Stimulated activated naive CD8-positive, alpha-beta T cell treated with anti-CD3 and anti-CD28 coated beads, Interleukin-15, Interleukin-2, amounts not matched to agents 100 ng/mL and 50 ng/mL, for 24 hours (primary cell): ENCODE data around the gene PGF.

Experiments
- H3K27ac Mint-ChIP-seq: one replicate; pipeline ENCODE4 v1.8.0; 2021; ENCODE audit warnings: mild to moderate bottlenecking, mixed read lengths
- H3K27me3 Mint-ChIP-seq: one replicate; pipeline ENCODE4 v1.8.0; 2021; ENCODE audit warnings: mixed read lengths
- H3K36me3 Mint-ChIP-seq: one replicate; pipeline ENCODE4 v1.8.0; 2021; ENCODE audit warnings: low read depth, mixed read lengths
- H3K4me1 Mint-ChIP-seq: one replicate; pipeline ENCODE4 v1.8.0; 2021; ENCODE audit warnings: low read depth, mixed read lengths
- H3K4me3 Mint-ChIP-seq: one replicate; pipeline ENCODE4 v1.8.0; 2021; ENCODE audit warnings: mild to moderate bottlenecking, mixed read lengths
- H3K9me3 Mint-ChIP-seq: one replicate; pipeline ENCODE4 v1.8.0; 2021; ENCODE audit warnings: mixed read lengths

PGF gene

GRCh38 chr14:74954232-74954946, 1.0 kb downstream of the PGF start:
- Mint-ChIP-seq H3K36me3 (no peaks in the 10 kb centered on the region), H3K4me3 (no peak overlapping the region), H3K27ac (no peak overlapping the region), H3K4me1 (no peaks in the 10 kb centered on the region), H3K27me3 (peaks cover 4% of the 10 kb centered on the region), H3K9me3 (no peaks in the 10 kb centered on the region)

GRCh38 chr14:74953686-74954085, 1.7 kb downstream of the PGF start:
- Mint-ChIP-seq H3K27me3 (peaks cover 4% of the 10 kb centered on the region), H3K27ac (no peak overlapping the region), H3K4me1 (no peaks in the 10 kb centered on the region), H3K4me3 (no peak overlapping the region), H3K36me3 (no peaks in the 10 kb centered on the region), H3K9me3 (no peaks in the 10 kb centered on the region)

- Mint-ChIP-seq H3K27ac (no peak overlapping the region), H3K9me3 (no peaks in the 10 kb centered on the region), H3K4me3 (no peak overlapping the region), H3K4me1 (no peaks in the 10 kb centered on the region), H3K27me3 (peaks cover 4% of the 10 kb centered on the region), H3K36me3 (no peaks in the 10 kb centered on the region)
Measured at GRCh38 chr14:74952697-74953484, 2.5 kb downstream of the PGF start.

- H3K36me3 Mint-ChIP-seq, result no peaks in the 10 kb centered on the region
Measured at GRCh38 chr14:74952180-74952665, 3.2 kb downstream of the PGF start.

GRCh38 chr14:74951443-74952179, 3.8 kb downstream of the PGF start:
- Mint-ChIP-seq H3K36me3 (no peaks in the 10 kb centered on the region), H3K4me1 (peaks cover 2% of the 10 kb centered on the region), H3K4me3 (no peak overlapping the region), H3K27ac (no peak overlapping the region), H3K9me3 (no peaks in the 10 kb centered on the region), H3K27me3 (peaks cover 4% of the 10 kb centered on the region)

More at GRCh38 chr14:74952180-74952665, 3.2 kb downstream of the PGF start:
- peaks cover 4% of the 10 kb centered on the region for H3K27me3 Mint-ChIP-seq
- H3K27ac Mint-ChIP-seq, result no peak overlapping the region
- no peaks in the 10 kb centered on the region for H3K4me1 Mint-ChIP-seq
- no peaks in the 10 kb centered on the region for H3K9me3 Mint-ChIP-seq
- H3K4me3 Mint-ChIP-seq, result no peak overlapping the region

- peaks cover 7% of the 10 kb centered on the region for H3K4me1 Mint-ChIP-seq
- H3K36me3 Mint-ChIP-seq, result no peaks in the 10 kb centered on the region
- no peak overlapping the region for H3K27ac Mint-ChIP-seq
- no peak overlapping the region for H3K4me3 Mint-ChIP-seq
- no peaks in the 10 kb centered on the region for H3K27me3 Mint-ChIP-seq
- no peaks in the 10 kb centered on the region for H3K9me3 Mint-ChIP-seq
Measured at GRCh38 chr14:74950795-74951442, 4.5 kb downstream of the PGF start.

GRCh38 chr14:74949859-74950573, 5.4 kb downstream of the PGF start:
- H3K27me3 Mint-ChIP-seq, result no peaks in the 10 kb centered on the region
- H3K36me3 Mint-ChIP-seq, result no peaks in the 10 kb centered on the region
- no peak overlapping the region for H3K27ac Mint-ChIP-seq
- no peaks in the 10 kb centered on the region for H3K9me3 Mint-ChIP-seq
- H3K4me3 Mint-ChIP-seq, result no peak overlapping the region
- H3K4me1 Mint-ChIP-seq, result peaks cover 7% of the 10 kb centered on the region

- Mint-ChIP-seq H3K4me1 (peaks cover 7% of the 10 kb centered on the region), H3K27me3 (no peaks in the 10 kb centered on the region), H3K9me3 (no peaks in the 10 kb centered on the region), H3K4me3 (no peak overlapping the region), H3K27ac (no peak overlapping the region), H3K36me3 (no peaks in the 10 kb centered on the region)
Measured at GRCh38 chr14:74949191-74949601, 6.2 kb downstream of the PGF start.

GRCh38 chr14:74948228-74949175, 6.9 kb downstream of the PGF start:
- Mint-ChIP-seq H3K4me1 (peaks cover 7% of the 10 kb centered on the region), H3K4me3 (no peak overlapping the region), H3K9me3 (no peaks in the 10 kb centered on the region), H3K36me3 (no peaks in the 10 kb centered on the region), H3K27ac (no peak overlapping the region), H3K27me3 (no peaks in the 10 kb centered on the region)

- H3K9me3 Mint-ChIP-seq, result no peaks in the 10 kb centered on the region
- no peak overlapping the region for H3K4me3 Mint-ChIP-seq
- H3K27ac Mint-ChIP-seq, result no peak overlapping the region
- H3K27me3 Mint-ChIP-seq, result no peaks in the 10 kb centered on the region
- H3K36me3 Mint-ChIP-seq, result no peaks in the 10 kb centered on the region
- H3K4me1 Mint-ChIP-seq, result peaks cover 15% of the 10 kb centered on the region
Measured at GRCh38 chr14:74947353-74948227, 7.8 kb downstream of the PGF start.

- no peaks in the 10 kb centered on the region for H3K9me3 Mint-ChIP-seq
- H3K4me1 Mint-ChIP-seq, result peaks cover 23% of the 10 kb centered on the region
- H3K27me3 Mint-ChIP-seq, result no peaks in the 10 kb centered on the region
- H3K4me3 Mint-ChIP-seq, result no peak overlapping the region
- no peaks in the 10 kb centered on the region for H3K36me3 Mint-ChIP-seq
- H3K27ac Mint-ChIP-seq, result no peak overlapping the region
Measured at GRCh38 chr14:74946659-74947281, 8.6 kb downstream of the PGF start.

- Mint-ChIP-seq H3K36me3 (no peaks in the 10 kb centered on the region), H3K9me3 (no peaks in the 10 kb centered on the region), H3K4me1 (peaks cover 30% of the 10 kb centered on the region), H3K27me3 (no peaks in the 10 kb centered on the region), H3K4me3 (no peak overlapping the region), H3K27ac (no peak overlapping the region)
Measured at GRCh38 chr14:74945852-74946658, 9.3 kb downstream of the PGF start.
